ENCODE results near the gene SH3RF3. TPM values are rescaled to one million over a fixed set of nuclear protein-coding genes. Genes with fewer than 3 reads are reported as not detected.

SH3RF3 gene
- total and polyA plus RNA-seq, 9 of the 15 experiments (the other 6 are each of a cell fraction or from before 2014, with no cell fraction given) = 0.02 TPM; not detected in 8

DNA sequence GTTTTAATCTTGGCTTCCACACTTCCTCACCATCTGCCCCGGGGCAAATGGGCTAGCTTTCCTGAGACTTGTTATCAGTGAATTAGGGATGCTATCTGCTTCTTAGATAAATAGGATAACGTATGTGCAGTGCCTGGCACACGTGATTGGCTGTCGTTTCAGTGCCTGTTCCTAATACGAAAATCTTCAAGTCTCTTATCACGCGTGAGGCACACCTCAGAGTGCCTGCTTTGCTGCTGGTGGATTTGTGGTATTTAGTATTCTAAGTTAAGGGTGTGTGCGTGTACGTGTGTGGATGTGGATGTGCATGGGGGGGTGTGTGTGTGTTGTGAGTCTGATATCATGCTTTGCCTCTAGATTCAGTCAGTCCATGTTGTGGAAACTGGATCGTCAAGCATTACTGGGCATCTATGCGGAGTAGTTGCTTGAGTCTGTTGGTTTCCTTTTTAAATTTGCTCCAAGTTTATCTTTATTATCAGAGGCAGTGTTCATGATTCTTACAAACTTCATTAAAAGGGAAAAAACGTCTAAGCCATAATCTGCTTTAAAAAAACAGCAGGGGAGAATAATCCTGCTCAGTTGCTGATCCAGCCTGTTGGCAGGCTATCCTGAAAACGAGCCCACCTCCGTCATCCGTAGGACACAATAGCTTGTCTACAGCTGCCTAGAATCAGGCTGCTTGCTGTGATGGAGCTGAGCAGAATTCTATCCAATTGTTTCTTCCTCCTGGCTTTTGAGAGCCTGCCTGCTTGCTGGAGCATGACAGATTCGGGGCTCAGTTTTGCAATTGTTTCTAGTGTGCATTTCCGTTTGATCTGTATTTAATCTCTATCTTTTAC lies 6.6 kb downstream of the SH3RF3 start (continued):
- TF ChIP-seq, protein P1, sequence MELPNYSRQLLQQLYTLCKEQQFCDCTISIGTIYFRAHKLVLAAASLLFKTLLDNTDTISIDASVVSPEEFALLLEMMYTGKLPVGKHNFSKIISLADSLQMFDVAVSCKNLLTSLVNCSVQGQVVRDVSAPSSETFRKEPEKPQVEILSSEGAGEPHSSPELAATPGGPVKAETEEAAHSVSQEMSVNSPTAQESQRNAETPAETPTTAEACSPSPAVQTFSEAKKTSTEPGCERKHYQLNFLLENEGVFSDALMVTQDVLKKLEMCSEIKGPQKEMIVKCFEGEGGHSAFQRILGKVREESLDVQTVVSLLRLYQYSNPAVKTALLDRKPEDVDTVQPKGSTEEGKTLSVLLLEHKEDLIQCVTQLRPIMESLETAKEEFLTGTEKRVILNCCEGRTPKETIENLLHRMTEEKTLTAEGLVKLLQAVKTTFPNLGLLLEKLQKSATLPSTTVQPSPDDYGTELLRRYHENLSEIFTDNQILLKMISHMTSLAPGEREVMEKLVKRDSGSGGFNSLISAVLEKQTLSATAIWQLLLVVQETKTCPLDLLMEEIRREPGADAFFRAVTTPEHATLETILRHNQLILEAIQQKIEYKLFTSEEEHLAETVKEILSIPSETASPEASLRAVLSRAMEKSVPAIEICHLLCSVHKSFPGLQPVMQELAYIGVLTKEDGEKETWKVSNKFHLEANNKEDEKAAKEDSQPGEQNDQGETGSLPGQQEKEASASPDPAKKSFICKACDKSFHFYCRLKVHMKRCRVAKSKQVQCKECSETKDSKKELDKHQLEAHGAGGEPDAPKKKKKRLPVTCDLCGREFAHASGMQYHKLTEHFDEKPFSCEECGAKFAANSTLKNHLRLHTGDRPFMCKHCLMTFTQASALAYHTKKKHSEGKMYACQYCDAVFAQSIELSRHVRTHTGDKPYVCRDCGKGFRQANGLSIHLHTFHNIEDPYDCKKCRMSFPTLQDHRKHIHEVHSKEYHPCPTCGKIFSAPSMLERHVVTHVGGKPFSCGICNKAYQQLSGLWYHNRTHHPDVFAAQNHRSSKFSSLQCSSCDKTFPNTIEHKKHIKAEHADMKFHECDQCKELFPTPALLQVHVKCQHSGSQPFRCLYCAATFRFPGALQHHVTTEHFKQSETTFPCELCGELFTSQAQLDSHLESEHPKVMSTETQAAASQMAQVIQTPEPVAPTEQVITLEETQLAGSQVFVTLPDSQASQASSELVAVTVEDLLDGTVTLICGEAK (IDR thresholded peaks at IDR 0.05) = no peak
- TF ChIP-seq, protein P1 (CRISPR knock-in tag; IDR thresholded peaks at IDR 0.05) = no peak
- TF ChIP-seq CC2D1A (IDR thresholded peaks at IDR 0.05) = no peak
- no peak for TF ChIP-seq HNRNPL (IDR thresholded peaks at IDR 0.05; ENCODE audit: low read depth, low read length)
- TF ChIP-seq BMI1 (IDR thresholded peaks at IDR 0.05; ENCODE audit: low read length) = no peak
- TF ChIP-seq PYGO2 (tag; IDR thresholded peaks at IDR 0.05) = no peak
- TF ChIP-seq HNRNPUL1 (IDR thresholded peaks at IDR 0.05; ENCODE audit: low read length) = no peak
- TF ChIP-seq WHSC1 (IDR thresholded peaks at IDR 0.05; ENCODE audit: low read length) = no peak
- no peak for TF ChIP-seq POLR2AphosphoS5 (IDR thresholded peaks at IDR 0.05; ENCODE audit: control insufficient read depth, insufficient read depth, low read depth, low read length)
- TF ChIP-seq ZNF668 (CRISPR knock-in tag; IDR thresholded peaks at IDR 0.05) = no peak
- TF ChIP-seq, protein P2, sequence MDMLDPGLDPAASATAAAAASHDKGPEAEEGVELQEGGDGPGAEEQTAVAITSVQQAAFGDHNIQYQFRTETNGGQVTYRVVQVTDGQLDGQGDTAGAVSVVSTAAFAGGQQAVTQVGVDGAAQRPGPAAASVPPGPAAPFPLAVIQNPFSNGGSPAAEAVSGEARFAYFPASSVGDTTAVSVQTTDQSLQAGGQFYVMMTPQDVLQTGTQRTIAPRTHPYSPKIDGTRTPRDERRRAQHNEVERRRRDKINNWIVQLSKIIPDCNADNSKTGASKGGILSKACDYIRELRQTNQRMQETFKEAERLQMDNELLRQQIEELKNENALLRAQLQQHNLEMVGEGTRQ (CRISPR knock-in tag; IDR thresholded peaks at IDR 0.05) = no peak
- TF ChIP-seq ZNF785 (CRISPR knock-in tag; IDR thresholded peaks at IDR 0.05) = no peak
- no peak for TF ChIP-seq TEAD1 (CRISPR knock-in tag; IDR thresholded peaks at IDR 0.05)
